H1 (cell line): ENCODE results near the gene MSH4. TPM values are rescaled to one million over a fixed set of nuclear protein-coding genes. Genes with fewer than 3 reads are reported as not detected.

Experiments
- CTCF ChIA-PET: fragments of 300-600 bp; sonication (Branson Sonifier 250); formaldehyde crosslinking; loops from one replicate; lab custom pipeline; 2021; ENCODE audit not compliant: partially characterized antibody; lab: Charles Lee
- POLR2A ChIA-PET: fragments of 300-600 bp; sonication (Branson Sonifier 250); formaldehyde crosslinking; loops from one replicate; lab custom pipeline; 2021; ENCODE audit warnings: inconsistent platforms; ENCODE audit not compliant: partially characterized antibody; lab: Charles Lee
- DNase-seq, 2 experiments: peaks; one replicate each; pipeline versions ENCODE4 v3.0.0 to v3.0.0-alpha.2; 2010 to 2022; ENCODE audit warnings: low spot score in 2 of 2, low read depth in 1 of 2, mixed read lengths in 1 of 2
- FAIRE-seq: peaks from 2 replicates; lab custom pipeline; 2011; peaks lifted over from hg19 to GRCh38; lab: Jason Lieb, UNC
- H2AFZ ChIP-seq: 2 replicates; pipeline ENCODE4 v1.8.1; 2012; ENCODE audit warnings: low read length, inconsistent platforms
- H2AK5ac ChIP-seq: 2 replicates; pipeline ENCODE4 v1.6.1; 2013; ENCODE audit warnings: low read depth, low read length
- H2BK120ac ChIP-seq: replicated peaks from 2 replicates; pipeline ENCODE3; 2013; ENCODE audit warnings: low read depth, low read length, inconsistent platforms
- H2BK12ac ChIP-seq: 2 replicates; pipeline ENCODE4 v1.6.1; 2013; ENCODE audit warnings: low read depth, low read length
- H2BK15ac ChIP-seq: 2 replicates; pipeline ENCODE4 v1.6.1; 2013; ENCODE audit warnings: low read length
- H2BK20ac ChIP-seq: 2 replicates; pipeline ENCODE4 v1.6.1; 2013; ENCODE audit warnings: low read length
- H2BK5ac ChIP-seq: 2 replicates; pipeline ENCODE4 v1.6.1; 2013; ENCODE audit warnings: low read depth, low read length
- H3K14ac ChIP-seq: 2 replicates; pipeline ENCODE4 v1.6.1; 2013; ENCODE audit warnings: inconsistent platforms; ENCODE audit not compliant: insufficient read length
- H3K18ac ChIP-seq: 2 replicates; pipeline ENCODE4 v1.6.1; 2013; ENCODE audit warnings: low read length; ENCODE audit errors: extremely low read depth
- H3K23ac ChIP-seq: 2 replicates; pipeline ENCODE4 v1.6.1; 2013; ENCODE audit warnings: inconsistent platforms; ENCODE audit not compliant: insufficient read length
- H3K23me2 ChIP-seq: 2 replicates; pipeline ENCODE4 v1.6.1; 2013; ENCODE audit warnings: low read depth, low read length
- H3K27ac ChIP-seq: 2 replicates; pipeline ENCODE4 v1.6.1; 2011; ENCODE audit warnings: low read depth, low read length, inconsistent platforms
- H3K27me3 ChIP-seq, 4 experiments: replicated peaks in 1 of 4; 1 replicate in 1 of 4; 2 replicates in 3 of 4; pipeline versions ENCODE4 v1.6.1 to v1.8.1; 2011 to 2013; ENCODE audit warnings: low read length in 3 of 4, mild to moderate bottlenecking in 3 of 4, inconsistent platforms in 2 of 4, mixed read lengths in 2 of 4, moderate library complexity in 1 of 4; ENCODE audit not compliant: control insufficient read depth in 3 of 4, insufficient read depth in 3 of 4; ENCODE audit errors: extremely low read depth in 1 of 4
- H3K36me3 ChIP-seq, 4 experiments: 2 replicates each; pipeline versions ENCODE4 v1.6.1 to v1.8.1; 2011 to 2013; ENCODE audit warnings: mild to moderate bottlenecking in 4 of 4, low read length in 3 of 4, moderate library complexity in 2 of 4, control low read depth in 1 of 4, inconsistent platforms in 1 of 4; ENCODE audit not compliant: insufficient read depth in 4 of 4, control insufficient read depth in 2 of 4
- H3K4ac ChIP-seq: replicated peaks from 2 replicates; pipeline ENCODE3; 2013; ENCODE audit warnings: low read length, low read depth, mixed read lengths, inconsistent platforms; ENCODE audit not compliant: insufficient read length
- H3K4me1 ChIP-seq, 4 experiments: replicated peaks in 1 of 4; 1 replicate in 1 of 4; 2 replicates in 3 of 4; pipeline versions ENCODE4 v1.6.1 to v1.8.1; 2011 to 2013; ENCODE audit warnings: low read length in 3 of 4, inconsistent platforms in 2 of 4, mixed read lengths in 1 of 4; ENCODE audit not compliant: insufficient read depth in 4 of 4, control insufficient read depth in 3 of 4
- H3K4me2 ChIP-seq, 2 experiments: 2 replicates each; pipeline versions ENCODE4 v1.6.1 to v1.8.1; 2011 to 2013; ENCODE audit warnings: low read depth in 2 of 2, low read length in 2 of 2, control low read depth in 1 of 2, inconsistent platforms in 1 of 2, mild to moderate bottlenecking in 1 of 2; ENCODE audit not compliant: insufficient read depth in 1 of 2
- H3K4me3 ChIP-seq, 4 experiments: fragments of 200-600, 300-600 bp in 1 of 4; sonication (generic), shearing (Covaris generic), sonication (Bioruptor Twin) in 1 of 4; 2 replicates each; pipeline versions ENCODE4 v1.5.1 to v1.8.1; 2011 to 2016; ENCODE audit warnings: low read length in 4 of 4, low read depth in 3 of 4, control low read depth in 2 of 4, inconsistent platforms in 2 of 4, mild to moderate bottlenecking in 2 of 4, mixed read lengths in 1 of 4, moderate library complexity in 1 of 4; ENCODE audit not compliant: insufficient read depth in 2 of 4; ENCODE audit errors: extremely low read depth in 1 of 4
- H3K56ac ChIP-seq: replicated peaks from 2 replicates; pipeline ENCODE3; 2013; ENCODE audit warnings: low read depth, mild to moderate bottlenecking, mixed read lengths, low read length, inconsistent platforms; ENCODE audit not compliant: insufficient read length
- H3K79me1 ChIP-seq: 2 replicates; pipeline ENCODE4 v1.6.1; 2013; ENCODE audit warnings: low read depth, low read length, control low read depth
- H3K79me2 ChIP-seq, 2 experiments: 2 replicates each; pipeline versions ENCODE4 v1.6.1 to v1.8.1; 2012 to 2013; ENCODE audit warnings: low read length in 2 of 2, mild to moderate bottlenecking in 2 of 2, inconsistent platforms in 1 of 2; ENCODE audit not compliant: insufficient read depth in 2 of 2, control insufficient read depth in 1 of 2
- H3K9ac ChIP-seq, 4 experiments: replicated peaks in 1 of 4; 1 replicate in 1 of 4; 2 replicates in 3 of 4; pipeline versions ENCODE4 v1.6.1 to v1.8.1; 2011 to 2013; ENCODE audit warnings: low read depth in 3 of 4, low read length in 3 of 4, control low read depth in 2 of 4, mild to moderate bottlenecking in 2 of 4, moderate library complexity in 2 of 4, inconsistent platforms in 1 of 4; ENCODE audit errors: extremely low read depth in 1 of 4
- H3K9me3 ChIP-seq, 2 experiments: 2 replicates each; pipeline versions ENCODE4 v1.6.1 to v1.8.1; 2012 to 2013; ENCODE audit warnings: mild to moderate bottlenecking in 2 of 2, moderate library complexity in 2 of 2, control low read depth in 1 of 2, inconsistent platforms in 1 of 2, low read depth in 1 of 2, low read length in 1 of 2, mixed read lengths in 1 of 2; ENCODE audit not compliant: insufficient read depth in 2 of 2
- H4K20me1 ChIP-seq, 2 experiments: replicated peaks in 1 of 2; 2 replicates each; pipeline versions ENCODE3 to v1.8.1; 2011 to 2013; ENCODE audit warnings: inconsistent platforms in 2 of 2, low read length in 2 of 2, mild to moderate bottlenecking in 1 of 2; ENCODE audit not compliant: insufficient read depth in 2 of 2, control insufficient read depth in 1 of 2
- H4K5ac ChIP-seq: 2 replicates; pipeline ENCODE4 v1.6.1; 2013; ENCODE audit warnings: low read length, low read depth, mixed read lengths, inconsistent platforms; ENCODE audit not compliant: insufficient read length
- H4K8ac ChIP-seq: 2 replicates; pipeline ENCODE4 v1.8.0; 2013; ENCODE audit warnings: mild to moderate bottlenecking, moderate library complexity, low read length, inconsistent platforms; ENCODE audit not compliant: insufficient read depth; ENCODE audit errors: extremely low read depth
- H4K91ac ChIP-seq: replicated peaks from 2 replicates; pipeline ENCODE3; 2013; ENCODE audit warnings: low read length, mixed read lengths, inconsistent platforms; ENCODE audit not compliant: insufficient read length
- CBX5 ChIP-seq: fragments of 300-800, 300-1000 bp; sonication (generic); IDR thresholded peaks from 2 replicates; pipeline ENCODE4 v1.7.1; 2016; ENCODE audit warnings: antibody characterized with exemption, low read length, low read depth
- CBX8 ChIP-seq: fragments of 300-800, 300-1000 bp; sonication (generic); IDR thresholded peaks from 2 replicates; pipeline ENCODE4 v1.7.1; 2016; ENCODE audit warnings: low read depth, low read length, borderline replicate concordance
- SIN3A ChIP-seq, 2 experiments: IDR thresholded peaks in 1 of 2; conservative IDR thresholded peaks in 1 of 2; 2 replicates each; pipeline ENCODE4 v1.6.1; 2011 to 2012; ENCODE audit warnings: low read length in 2 of 2, improper control_type of control experiment in 1 of 2, low read depth in 1 of 2, mild to moderate bottlenecking in 1 of 2
- WGBS, 2 experiments: shearing (Covaris generic) in 1 of 2; methylation state at CpG; one replicate each; pipeline versions ENCODE4 v1.1.6 to v1.1.7; 2013 to 2015; ENCODE audit warnings: low lambda C conversion rate in 2 of 2, mixed read lengths in 2 of 2, inconsistent platforms in 1 of 2, low coverage in 1 of 2, missing lambda C conversion rate in 1 of 2; ENCODE audit not compliant: insufficient replicate concordance in 2 of 2, insufficient coverage in 1 of 2, insufficient read length in 1 of 2; ENCODE audit errors: extremely low coverage in 1 of 2, missing lambda C conversion rate in 1 of 2; 5-methylcytosine and 5-hydroxymethylcytosine counted together
- polyA plus RNA-seq, 7 experiments: library from polyadenylated mRNA; depleted of rRNA in 3 of 7; stranded (reverse) in 5 of 7; unstranded in 2 of 7; fragments of >200 nt in 5 of 7; fragments of 200-250 nt in 2 of 7; gene quantifications; 1 replicate in 5 of 7; 2 replicates in 1 of 7; 4 replicates in 1 of 7; pipeline versions ENCODE4 v1.2.1 to v1.2.3, GENCODE V29; 2011 to 2013; ENCODE audit warnings: missing spikeins in 2 of 7, mixed read lengths in 2 of 7
- total RNA-seq: library from RNA; stranded (reverse); fragmentation: NEBNext Ultra II Directional; extraction: Animal tissue kit (Norgen Biotek cat#: 25700); gene quantifications from 2 replicates; pipeline ENCODE4 v1.2.1, GENCODE V29; 2021

MSH4 gene
- total and polyA plus RNA-seq, 2 of the 8 experiments (the other 6 are each of a cell fraction or from before 2014, with no cell fraction given): 0.03 to 0.22 TPM

DNA sequence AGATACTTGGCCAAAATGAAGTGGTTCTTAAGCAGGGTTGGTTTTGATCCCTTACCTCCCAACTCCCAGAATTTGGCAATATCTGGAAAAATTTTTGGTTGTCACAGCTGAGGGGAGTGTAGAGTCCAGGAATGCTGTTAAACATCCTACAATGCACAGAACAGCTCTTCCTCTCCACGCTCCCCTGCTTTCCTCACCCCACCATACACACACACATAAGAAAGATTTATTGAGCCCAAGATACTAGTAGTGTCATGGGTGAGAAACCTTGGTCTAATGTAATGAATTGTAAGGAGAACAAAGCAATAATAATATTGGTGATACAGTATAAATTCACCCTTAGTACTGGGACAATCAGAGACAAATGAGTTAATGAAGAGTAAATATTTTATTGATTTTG, 87.8 kb downstream of the MSH4 start:
- H3K27me3 ChIP-seq: no peaks in the 10 kb centered on the region
- TF ChIP-seq SIN3A (conservative IDR thresholded peaks at IDR 0.05 in 1 of 2, IDR thresholded peaks at IDR 0.05 in 1 of 2; ENCODE audit: low read depth in 1 of 2, low read length in 2 of 2) (no peak), CBX5 (no peak), CBX8 (no peak)
- TF ChIP-seq, all 59 proteins: peak for 0
- Histone ChIP-seq H2AK5ac (no peak overlapping the region), H3K4me2 (no peak overlapping the region), H3K4me3 (no peak overlapping the region), H3K9ac (no peak overlapping the region), H2BK5ac (no peak overlapping the region), H3K23me2 (peaks cover 2% of the 10 kb centered on the region; the same call in 1 of the 2 replicates), H4K8ac (no peak overlapping the region), H3K79me1 (no peaks in the 10 kb centered on the region), H2AFZ (no peak overlapping the region), H3K23ac (no peak overlapping the region), H3K14ac (no peak overlapping the region), H3K18ac (no peak overlapping the region), H2BK15ac (no peak overlapping the region), H2BK20ac (no peak overlapping the region), H3K79me2 (no peaks in the 10 kb centered on the region), H4K5ac (no peak overlapping the region), H4K91ac (no peak overlapping the region), H3K9me3 (no peaks in the 10 kb centered on the region), H3K56ac (no peak overlapping the region), H4K20me1 (no peaks in the 10 kb centered on the region), H3K27ac (no peak overlapping the region), H2BK120ac (no peak overlapping the region), H3K4me1 (no peaks in the 10 kb centered on the region), H3K4ac (no peak overlapping the region), H2BK12ac (no peak overlapping the region), H3K36me3 (no peaks in the 10 kb centered on the region)
- no peak for DNase-seq
- no peak for FAIRE-seq
- WGBS, 2 experiments: 82% methylated on average over 1 of the region's 1 CpG; no CpG with 5 or more reads in 1 of the 2 experiments
- ChIA-PET CTCF (no interaction called here), POLR2A (no interaction called here)
